Neural crest cell (in vitro differentiated cells): ENCODE measurements around the gene ADPRH. TPM values are rescaled to one million over a fixed set of nuclear protein-coding genes. Genes with fewer than 3 reads are reported as not detected.

ENCODE experiments used
- DNase-seq: peaks from one replicate; pipeline ENCODE4 v3.0.0; 2021; ENCODE audit warnings: low read depth, mixed read lengths, low spot score
- H3K27ac Mint-ChIP-seq: one replicate; pipeline ENCODE4 v1.8.0; 2021; ENCODE audit warnings: mild to moderate bottlenecking, mixed read lengths; ENCODE audit not compliant: unreplicated experiment
- H3K27me3 Mint-ChIP-seq: 2 replicates; pipeline ENCODE4 v1.8.0; 2021; ENCODE audit warnings: low read depth, mild to moderate bottlenecking, mixed read lengths
- H3K36me3 Mint-ChIP-seq: 2 replicates; pipeline ENCODE4 v1.8.0; 2021; ENCODE audit warnings: low read depth, mild to moderate bottlenecking, mixed read lengths
- H3K4me1 Mint-ChIP-seq: 2 replicates; pipeline ENCODE4 v1.8.0; 2021; ENCODE audit warnings: mixed read lengths
- H3K4me3 Mint-ChIP-seq: one replicate; pipeline ENCODE4 v1.8.0; 2021; ENCODE audit warnings: mild to moderate bottlenecking, mixed read lengths
- H3K9me3 Mint-ChIP-seq: 2 replicates; pipeline ENCODE4 v1.8.0; 2021; ENCODE audit warnings: mixed read lengths
- total RNA-seq: library from RNA; stranded (reverse); gene quantifications from 2 replicates; pipeline ENCODE4 v1.2.1, GENCODE V29; 2021
- TF ChIP-seq, protein P1 (sequence below): fragments of 200-600 bp; sonication (generic); conservative IDR thresholded peaks from 2 replicates; pipeline ENCODE4 v1.5.0; 2021; ENCODE audit warnings: antibody characterized with exemption, mild to moderate bottlenecking

Gene ADPRH
- total RNA-seq, 1 donor from 2014 or later = 3.5 TPM

DNA sequence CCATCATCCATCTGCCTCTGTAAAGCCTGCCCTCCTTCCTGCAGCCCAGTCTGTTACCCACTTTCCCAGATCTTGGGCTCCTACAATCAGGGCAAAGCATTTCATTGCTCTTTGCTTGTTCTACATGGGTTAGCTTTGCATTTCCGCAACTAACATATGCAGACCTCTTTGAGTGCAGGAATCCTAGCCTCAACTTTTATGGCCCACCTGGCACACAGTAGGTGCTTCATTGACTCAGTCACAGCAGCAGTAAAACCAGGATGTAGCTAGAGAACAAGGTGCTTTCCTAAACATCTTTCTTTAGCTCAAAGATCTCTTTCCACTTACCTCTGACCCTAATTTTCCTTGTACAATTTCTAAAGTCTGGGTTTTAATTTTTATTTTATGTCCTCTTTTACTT lies 23.4 kb upstream of the ADPRH start:
- no peak overlapping the region for H3K4me3 Mint-ChIP-seq
- peaks cover 2% of the 10 kb centered on the region for H3K9me3 Mint-ChIP-seq
- peak overlapping the region; percentile 4 for H3K27ac Mint-ChIP-seq
- DNase-seq = no peak
- TF ChIP-seq, protein P1, sequence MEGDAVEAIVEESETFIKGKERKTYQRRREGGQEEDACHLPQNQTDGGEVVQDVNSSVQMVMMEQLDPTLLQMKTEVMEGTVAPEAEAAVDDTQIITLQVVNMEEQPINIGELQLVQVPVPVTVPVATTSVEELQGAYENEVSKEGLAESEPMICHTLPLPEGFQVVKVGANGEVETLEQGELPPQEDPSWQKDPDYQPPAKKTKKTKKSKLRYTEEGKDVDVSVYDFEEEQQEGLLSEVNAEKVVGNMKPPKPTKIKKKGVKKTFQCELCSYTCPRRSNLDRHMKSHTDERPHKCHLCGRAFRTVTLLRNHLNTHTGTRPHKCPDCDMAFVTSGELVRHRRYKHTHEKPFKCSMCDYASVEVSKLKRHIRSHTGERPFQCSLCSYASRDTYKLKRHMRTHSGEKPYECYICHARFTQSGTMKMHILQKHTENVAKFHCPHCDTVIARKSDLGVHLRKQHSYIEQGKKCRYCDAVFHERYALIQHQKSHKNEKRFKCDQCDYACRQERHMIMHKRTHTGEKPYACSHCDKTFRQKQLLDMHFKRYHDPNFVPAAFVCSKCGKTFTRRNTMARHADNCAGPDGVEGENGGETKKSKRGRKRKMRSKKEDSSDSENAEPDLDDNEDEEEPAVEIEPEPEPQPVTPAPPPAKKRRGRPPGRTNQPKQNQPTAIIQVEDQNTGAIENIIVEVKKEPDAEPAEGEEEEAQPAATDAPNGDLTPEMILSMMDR = no peak
- H3K27me3 Mint-ChIP-seq = no peaks in the 10 kb centered on the region
- no peaks in the 10 kb centered on the region for H3K36me3 Mint-ChIP-seq
- H3K4me1 Mint-ChIP-seq = peaks cover 4% of the 10 kb centered on the region

DNA sequence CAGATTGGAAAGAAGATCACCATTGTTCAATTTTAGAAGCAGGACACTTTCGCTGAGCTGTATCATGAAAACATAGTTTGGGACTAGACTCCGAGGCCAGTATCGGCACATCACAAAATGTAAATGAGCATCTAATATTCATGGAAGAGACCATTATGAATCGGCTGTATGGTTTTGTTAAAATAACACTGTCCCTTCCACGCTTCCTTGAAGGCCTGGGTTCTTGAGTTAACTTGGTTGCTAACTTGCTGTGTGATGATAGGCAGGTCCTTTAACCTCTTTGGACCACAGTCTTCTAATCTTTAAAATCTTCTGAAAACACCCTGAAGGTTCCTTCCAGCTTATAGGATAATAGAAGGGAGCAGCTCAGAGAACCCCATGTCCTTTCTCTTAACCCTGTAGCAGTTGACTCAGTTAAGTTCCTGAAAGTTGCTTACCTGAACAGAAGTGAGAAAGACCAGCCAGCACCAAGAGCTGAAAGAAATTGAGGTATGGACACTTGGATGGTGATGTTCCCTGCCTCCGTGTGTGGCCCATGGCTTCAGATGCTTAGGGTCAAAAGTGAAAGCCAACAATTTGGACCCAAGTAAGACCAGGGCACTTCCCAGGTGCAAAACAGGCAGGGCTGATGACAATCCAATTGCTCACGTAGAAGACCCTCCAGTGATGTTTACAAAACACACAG lies 22.0 kb upstream of the ADPRH start:
- H3K36me3 Mint-ChIP-seq = no peaks in the 10 kb centered on the region
- H3K4me1 Mint-ChIP-seq = peaks cover 4% of the 10 kb centered on the region
- no peak overlapping the region for H3K27ac Mint-ChIP-seq
- DNase-seq = no peak
- TF ChIP-seq, protein P1 = no peak
- no peak overlapping the region for H3K4me3 Mint-ChIP-seq
- peaks cover 2% of the 10 kb centered on the region for H3K9me3 Mint-ChIP-seq
- H3K27me3 Mint-ChIP-seq = no peaks in the 10 kb centered on the region

DNA sequence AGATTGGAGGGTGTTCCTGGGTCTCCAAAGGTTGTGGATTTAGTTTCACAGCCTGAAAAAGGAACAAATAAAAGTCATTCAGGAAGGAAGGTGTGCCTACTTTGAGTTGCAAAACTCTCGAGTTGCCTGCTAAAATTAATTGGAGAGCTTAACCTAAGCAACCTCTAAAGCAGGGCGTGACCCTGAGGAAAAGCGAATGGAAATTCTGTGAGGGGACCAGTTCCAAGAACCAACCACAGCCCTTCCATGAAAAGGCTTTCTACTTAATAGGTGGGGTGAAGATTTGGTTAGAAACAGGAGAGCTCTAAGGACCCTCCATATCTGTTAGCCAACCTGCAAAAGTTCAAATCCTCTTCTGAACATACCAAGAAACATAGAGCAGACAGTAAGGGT lies 21.4 kb upstream of the ADPRH start:
- Mint-ChIP-seq H3K9me3 (peaks cover 2% of the 10 kb centered on the region), H3K27ac (no peak overlapping the region), H3K4me3 (no peak overlapping the region), H3K4me1 (peaks cover 4% of the 10 kb centered on the region), H3K27me3 (no peaks in the 10 kb centered on the region), H3K36me3 (no peaks in the 10 kb centered on the region)
- no peak for DNase-seq
- TF ChIP-seq, protein P1 = no peak

DNA sequence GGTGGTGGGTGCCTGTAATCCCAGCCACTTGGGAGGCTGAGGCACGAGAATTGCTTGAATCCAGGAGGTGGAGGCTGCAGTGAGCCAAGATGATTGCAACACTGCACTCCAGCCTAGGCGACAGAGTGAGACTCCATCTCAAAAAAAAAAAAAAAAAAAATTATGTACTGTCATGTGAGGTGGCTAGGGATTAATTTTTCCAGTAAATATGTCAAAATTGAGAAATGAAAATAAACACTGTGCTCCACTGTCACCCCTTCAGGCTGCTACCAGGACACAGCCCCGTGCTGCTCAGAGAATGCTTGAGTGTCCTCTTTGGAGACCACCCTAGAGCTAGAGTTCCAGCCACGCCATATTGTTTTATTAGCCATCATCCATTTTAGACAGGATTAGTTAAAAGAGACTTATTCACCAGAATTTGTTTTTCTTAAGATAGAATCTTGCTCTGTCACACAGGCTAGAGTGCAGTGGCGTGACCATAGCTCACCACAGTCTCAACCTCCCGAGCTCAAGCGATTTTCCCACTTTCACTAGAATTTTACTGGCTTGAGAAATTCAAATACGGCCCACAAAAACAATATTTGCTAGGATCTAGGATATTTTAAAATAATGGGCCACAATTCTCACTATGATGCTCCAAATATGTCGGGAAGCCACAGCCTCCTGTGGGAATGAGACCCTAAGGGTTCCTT lies 20.5 kb upstream of the ADPRH start:
- no peak for DNase-seq
- TF ChIP-seq, protein P1 = no peak
- no peak overlapping the region for H3K4me3 Mint-ChIP-seq
- H3K4me1 Mint-ChIP-seq = peaks cover 4% of the 10 kb centered on the region
- H3K9me3 Mint-ChIP-seq = peaks cover 2% of the 10 kb centered on the region
- H3K27ac Mint-ChIP-seq = no peak overlapping the region
- H3K36me3 Mint-ChIP-seq = no peaks in the 10 kb centered on the region
- H3K27me3 Mint-ChIP-seq = no peaks in the 10 kb centered on the region

DNA sequence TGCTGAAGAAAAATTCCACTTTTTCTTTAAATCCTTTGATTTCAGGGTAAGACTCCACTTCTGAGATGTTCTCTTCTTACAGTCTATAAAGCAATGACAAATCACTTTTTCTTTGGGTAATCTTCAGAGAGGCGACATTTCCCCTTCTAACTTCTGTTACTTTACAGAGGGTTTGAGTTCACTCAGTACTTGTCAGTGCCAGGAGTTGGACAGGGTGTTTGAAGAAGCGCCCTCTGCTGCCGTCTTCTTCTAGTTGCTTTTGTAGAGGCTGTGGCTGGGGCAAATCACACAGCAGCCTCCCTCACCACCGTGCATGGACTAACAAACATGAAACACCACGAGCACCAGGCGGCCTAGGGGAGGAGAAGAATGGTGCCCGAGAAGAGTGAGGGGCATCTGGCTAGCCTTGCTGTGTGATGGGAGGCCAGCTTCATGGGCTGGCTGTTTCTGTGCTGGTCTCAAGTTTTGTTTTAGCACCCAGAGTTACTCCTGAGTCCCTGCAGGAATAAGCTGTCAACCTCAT lies 19.8 kb upstream of the ADPRH start, which contains the start of gene CD80:
CD80 (minus strand) TSS at position 174 of the 523 bp plus-strand sequence. CDS start 1,886 bp downstream, outside the sequence.
- peak; percentile 14 for DNase-seq
- no peak within 1 kb of the TSS for H3K4me3 Mint-ChIP-seq
- TF ChIP-seq, protein P1 = peak; percentile 47

More for the DNA sequence above, 19.8 kb upstream of the ADPRH start, which contains the start of gene CD80:
- H3K27ac Mint-ChIP-seq = no peak within 1 kb of the TSS
- peaks cover 2% of the 10 kb centered on the region for H3K9me3 Mint-ChIP-seq
- H3K4me1 Mint-ChIP-seq = peaks cover 4% of the 10 kb centered on the region
- H3K27me3 Mint-ChIP-seq = no peaks in the 10 kb centered on the region
- H3K36me3 Mint-ChIP-seq = no peaks in the 10 kb centered on the region
